ENCODE results near the gene BMPER.

The BMPER gene

DNA sequence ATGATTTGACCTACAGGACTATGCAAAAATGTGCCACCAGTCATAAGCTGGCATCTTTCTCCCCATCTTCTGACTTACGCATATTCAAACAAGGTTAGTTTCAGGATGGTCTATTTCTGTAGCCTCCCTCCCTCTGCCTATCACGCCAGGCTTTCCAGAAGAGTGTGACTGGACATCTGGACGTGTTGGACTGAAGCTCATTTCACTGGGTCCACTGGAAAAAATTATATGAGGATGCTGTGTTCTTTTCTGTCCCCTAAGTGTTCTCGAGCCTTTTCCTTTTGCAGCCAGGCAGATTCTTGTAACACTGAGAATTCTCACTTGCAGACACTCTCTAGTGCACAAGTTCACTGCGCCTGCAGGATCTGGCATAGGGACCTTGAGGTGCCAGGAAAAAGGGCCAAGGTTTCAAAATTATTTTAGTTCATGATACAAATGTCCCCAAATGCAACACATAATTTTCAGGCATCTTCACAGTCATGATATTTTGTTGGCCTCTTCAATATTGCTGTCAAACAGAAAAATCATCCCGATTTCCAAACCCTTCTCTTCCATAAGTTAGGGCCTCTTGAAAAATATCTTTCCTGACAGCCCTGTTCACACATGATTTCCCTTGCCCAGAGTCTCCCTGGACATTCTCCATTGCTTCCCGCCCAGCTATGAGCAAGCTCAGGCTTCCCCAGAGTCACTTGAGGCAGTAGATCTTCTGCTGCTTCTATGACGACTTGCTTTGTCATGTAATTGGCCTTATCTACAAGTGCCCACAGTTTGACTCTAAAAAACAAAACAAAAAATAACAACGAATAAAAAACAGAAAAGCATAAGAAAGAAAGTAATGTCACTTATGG, 170.4 kb downstream of the BMPER start:
- DNase-seq = no peak
- in situ Hi-C loops (cut with MboI; ENCODE audit: low pct_unique_long_range_greater_than_20kb, low sequenced_read_pairs) = no loop called here

DNA sequence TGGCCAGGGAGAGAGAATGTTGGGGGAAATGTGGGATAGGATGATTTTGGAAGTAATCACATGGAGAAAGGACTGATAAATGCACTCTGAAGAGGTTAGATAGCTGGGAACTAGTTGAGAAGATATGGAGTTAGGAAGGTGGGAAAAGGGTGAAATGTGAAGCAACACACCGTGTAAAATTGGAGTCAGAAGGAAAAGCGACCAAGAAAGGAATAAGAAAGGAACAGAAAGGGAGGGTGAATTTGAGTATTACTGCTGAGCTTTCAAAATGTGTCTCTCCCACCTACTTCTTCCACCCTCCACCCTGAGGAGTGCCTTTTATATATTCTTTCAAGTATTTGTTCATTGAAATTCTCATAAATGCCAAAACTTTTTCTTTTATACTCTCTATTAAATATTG, 171.8 kb downstream of the BMPER start:
- in situ Hi-C loops (cut with MboI; ENCODE audit: low pct_unique_long_range_greater_than_20kb, low sequenced_read_pairs) = no loop called here
- DNase-seq = no peak

DNA sequence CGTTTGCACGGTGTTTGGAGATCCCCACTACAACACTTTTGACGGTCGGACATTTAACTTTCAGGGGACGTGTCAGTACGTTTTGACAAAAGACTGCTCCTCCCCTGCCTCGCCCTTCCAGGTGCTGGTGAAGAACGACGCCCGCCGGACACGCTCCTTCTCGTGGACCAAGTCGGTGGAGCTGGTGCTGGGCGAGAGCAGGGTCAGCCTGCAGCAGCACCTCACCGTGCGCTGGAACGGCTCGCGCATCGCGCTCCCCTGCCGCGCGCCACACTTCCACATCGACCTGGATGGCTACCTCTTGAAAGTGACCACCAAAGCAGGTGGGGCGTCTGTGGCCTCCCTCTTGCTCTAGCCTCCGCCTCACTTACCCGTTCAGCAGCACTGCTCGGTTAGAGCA, 173.5 kb downstream of the BMPER start:
- DNase-seq = no peak
- in situ Hi-C loops (cut with MboI; ENCODE audit: low pct_unique_long_range_greater_than_20kb, low sequenced_read_pairs) = no loop called here

DNA sequence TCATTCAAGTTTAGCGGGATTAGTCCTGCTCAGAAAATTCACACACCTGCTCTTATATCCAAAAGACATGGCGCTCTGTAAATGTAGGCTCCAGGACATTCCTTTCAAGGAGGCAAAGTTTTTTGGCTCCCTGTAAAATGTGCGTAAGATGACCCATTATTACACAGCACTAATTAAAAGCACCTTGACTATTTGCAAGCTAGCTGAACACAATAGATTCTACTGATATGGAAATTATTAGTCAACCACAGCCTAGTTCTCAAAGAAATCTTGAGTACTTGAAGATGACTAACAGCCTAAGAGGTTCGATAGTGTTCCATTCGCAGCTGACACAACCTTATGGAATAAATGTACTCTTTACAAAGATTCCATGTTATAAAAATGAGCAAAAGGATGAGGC, 175.2 kb downstream of the BMPER start:
- in situ Hi-C loops (cut with MboI; ENCODE audit: low pct_unique_long_range_greater_than_20kb, low sequenced_read_pairs) = no loop called here
- no peak for DNase-seq

DNA sequence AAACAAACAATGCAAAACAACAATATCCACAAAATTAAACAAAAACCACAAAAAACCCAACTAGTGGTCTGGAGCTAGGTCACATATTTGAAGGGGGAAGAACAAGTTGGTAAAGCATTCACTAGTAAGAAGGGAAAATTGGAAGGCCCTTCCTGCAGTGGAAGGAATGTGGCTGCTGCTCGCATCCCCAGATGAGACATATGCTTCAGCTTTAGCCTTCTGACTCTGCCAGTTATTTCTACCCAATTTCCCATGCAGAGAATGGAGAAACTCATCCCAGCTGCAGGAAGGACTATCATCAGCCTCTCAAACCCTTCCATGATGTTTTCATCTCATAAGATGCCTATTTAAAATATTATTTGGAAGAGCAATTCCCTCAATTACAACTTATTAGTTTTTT, 176.6 kb downstream of the BMPER start:
- in situ Hi-C loops (cut with MboI; ENCODE audit: low pct_unique_long_range_greater_than_20kb, low sequenced_read_pairs) = no loop called here
- no peak for DNase-seq

DNA sequence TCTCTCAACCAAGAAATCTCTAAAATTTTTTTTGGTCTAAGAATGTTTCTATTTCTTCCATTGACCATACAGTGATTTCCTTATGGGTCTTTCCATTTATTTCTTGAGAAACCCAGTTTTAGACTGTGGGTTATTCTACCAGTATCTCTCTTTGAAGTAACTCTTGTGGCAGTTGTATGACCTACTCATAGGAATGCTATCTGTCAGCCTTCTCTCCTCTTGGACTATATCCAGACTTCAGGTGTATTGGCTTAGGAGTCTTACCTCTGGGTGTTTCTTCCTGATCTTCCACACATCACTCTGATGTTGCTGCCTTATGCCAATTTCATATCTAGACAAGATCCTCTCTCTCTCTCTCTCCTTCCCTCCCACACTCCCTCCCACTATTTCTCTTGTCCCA, 178.1 kb downstream of the BMPER start:
- DNase-seq = no peak
- in situ Hi-C loops (cut with MboI; ENCODE audit: low pct_unique_long_range_greater_than_20kb, low sequenced_read_pairs) = no loop called here

DNA sequence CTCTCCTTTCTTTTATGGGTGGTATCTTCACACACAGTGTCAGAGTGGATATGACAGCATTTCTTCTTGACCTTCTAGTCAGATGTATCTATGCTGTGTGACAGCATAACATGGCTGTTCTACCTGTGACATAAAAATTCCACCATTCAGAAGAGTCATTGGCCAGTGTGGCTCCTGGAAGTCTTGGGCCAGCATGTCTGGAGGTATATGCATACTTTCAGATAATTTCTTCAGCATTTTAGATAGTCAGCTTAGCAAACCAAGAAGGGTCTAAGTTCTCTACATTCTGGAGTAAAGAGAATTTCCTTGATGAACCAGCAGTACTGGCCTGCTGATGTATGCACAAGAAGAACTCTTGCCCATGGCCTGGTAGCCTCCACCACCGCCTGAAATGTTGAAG, 179.3 kb downstream of the BMPER start:
- in situ Hi-C loops (cut with MboI; ENCODE audit: low pct_unique_long_range_greater_than_20kb, low sequenced_read_pairs) = no loop called here
- no peak for DNase-seq

DNA sequence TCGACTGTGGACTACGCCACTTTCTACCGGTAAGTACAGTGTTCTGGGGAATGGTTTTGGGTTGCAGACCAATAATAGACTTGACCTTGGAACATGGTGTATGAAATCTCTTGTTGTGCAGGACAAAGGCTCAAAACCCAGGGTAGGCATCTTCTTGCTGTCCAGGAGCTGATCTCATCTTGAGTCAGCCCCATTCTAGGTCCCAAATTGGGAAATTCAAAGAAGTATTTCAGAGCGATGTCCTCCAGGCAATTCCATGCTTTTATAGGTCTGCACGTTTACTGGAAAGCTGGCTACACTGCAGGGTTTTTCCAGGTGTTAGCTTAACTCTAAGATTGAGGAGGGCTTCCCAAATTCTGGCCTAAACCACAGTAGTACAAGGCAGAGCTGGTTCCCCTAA, 180.7 kb downstream of the BMPER start:
- no peak for DNase-seq
- in situ Hi-C loops (cut with MboI; ENCODE audit: low pct_unique_long_range_greater_than_20kb, low sequenced_read_pairs) = no loop called here

DNA sequence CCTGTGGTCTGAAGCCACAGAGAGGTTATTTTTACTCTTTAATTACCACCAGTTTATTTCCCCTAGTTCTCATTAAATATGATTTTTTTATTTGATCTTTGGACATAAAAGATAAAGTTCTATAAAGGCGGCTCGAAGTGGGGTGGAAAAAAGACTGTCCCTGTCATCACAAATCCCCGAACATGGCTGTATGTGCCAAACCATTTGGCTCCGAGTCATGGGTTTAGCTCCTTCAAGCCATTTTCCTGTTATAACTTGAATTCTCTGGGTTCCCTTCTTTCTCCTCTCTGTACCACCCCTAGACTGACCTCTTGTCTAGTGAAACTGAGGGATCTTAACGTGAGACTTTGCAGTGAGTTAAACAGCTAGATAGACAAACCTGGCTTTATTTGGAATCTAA, 181.6 kb downstream of the BMPER start:
- in situ Hi-C loops (cut with MboI; ENCODE audit: low pct_unique_long_range_greater_than_20kb, low sequenced_read_pairs) = no loop called here
- no peak for DNase-seq

DNA sequence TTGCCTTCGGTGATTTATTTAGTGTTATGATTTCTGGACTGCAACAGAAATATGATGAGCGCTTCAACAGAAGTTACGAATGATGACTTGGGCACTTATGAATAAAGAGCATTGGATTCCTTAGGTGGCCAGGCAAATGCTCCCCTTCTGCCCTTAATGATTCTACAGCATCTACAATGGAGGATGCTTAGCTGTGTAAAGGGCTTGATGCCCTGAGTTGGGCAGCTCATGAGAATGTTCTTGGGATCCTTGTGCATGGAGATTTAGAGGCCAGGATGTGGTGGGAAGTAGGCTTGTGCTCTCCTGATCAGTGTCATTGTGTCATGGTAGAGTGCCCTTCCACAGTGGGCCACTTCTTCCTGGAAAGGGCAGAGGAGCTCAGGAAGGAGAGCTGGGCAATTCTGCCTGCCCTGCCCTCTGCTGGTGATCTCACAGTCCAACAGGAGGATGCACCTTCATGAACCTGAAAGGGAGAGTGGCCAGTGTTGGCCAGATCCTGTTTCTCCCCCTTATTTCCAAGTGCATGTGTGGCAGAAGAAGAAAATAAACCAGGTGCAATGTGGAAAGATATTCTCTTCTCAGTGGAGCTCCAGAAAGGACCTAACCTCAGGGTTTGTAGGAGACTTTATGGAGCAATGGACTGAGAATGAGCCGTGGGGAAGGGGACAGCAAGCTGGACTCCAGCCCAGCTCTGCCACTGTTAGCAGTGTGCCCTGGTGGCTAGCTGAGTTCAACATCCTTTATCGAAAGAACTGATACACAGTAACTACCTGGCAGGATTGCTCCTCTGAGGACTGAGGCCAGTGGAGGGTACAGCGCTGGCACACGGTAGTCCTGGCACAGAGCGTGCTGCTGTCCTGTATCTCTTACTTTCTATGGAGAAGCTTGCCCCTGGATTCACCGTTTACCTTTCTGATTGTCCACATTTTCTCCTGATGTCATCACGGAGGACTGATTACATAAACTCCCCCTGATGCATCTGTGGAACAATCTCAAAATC, 182.9 kb downstream of the BMPER start:
- peak; percentile 19 for DNase-seq
- in situ Hi-C loops (cut with MboI; ENCODE audit: low pct_unique_long_range_greater_than_20kb, low sequenced_read_pairs) = no loop called here

DNA sequence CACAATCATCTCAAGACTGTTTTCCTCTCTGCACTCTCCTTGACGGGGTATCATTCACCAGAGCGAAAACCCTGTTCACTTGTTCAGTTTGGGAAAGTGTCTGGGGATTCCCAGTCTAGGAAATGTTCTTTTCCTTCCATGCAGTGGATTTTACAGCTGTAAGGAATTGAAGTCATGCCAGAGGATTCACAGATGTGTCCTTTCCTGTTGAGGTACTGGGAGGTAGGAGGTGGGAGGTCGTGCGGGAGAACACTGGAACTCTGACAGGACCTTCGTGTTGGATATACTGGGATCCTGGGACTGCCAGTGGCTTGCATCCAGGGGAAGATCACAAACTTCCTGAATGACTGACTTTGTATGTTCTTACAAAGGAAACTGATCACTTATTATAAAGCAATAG, 185.5 kb downstream of the BMPER start:
- in situ Hi-C loops (cut with MboI; ENCODE audit: low pct_unique_long_range_greater_than_20kb, low sequenced_read_pairs) = no loop called here
- no peak for DNase-seq

DNA sequence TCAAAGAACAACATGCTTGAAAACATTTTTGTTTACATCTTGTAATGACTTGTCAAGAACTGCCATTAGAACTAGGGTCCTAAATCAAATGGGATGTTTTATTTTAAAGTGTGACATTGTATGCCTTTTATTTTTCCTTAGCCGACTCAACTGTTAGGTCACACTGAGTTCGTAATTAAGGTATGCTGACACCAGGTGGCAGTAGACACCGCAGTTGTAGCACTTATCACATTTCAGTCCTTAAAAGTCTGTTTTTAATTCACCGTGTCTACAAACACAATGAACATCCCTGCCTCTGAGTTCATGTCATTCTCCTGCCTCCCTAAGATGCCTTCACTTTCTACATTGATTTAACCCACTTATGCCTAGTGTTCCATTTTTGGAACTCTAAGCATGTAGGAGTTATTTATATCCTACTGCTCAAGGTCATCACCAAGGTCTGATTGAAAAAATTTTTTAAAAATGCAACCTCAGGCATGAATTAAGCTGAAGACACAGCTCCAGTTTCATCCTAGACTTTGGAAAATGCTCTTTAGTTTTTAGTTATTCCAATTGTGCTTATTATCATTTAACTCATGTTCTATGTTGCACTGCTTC, 186.1 kb downstream of the BMPER start:
- in situ Hi-C loops (cut with MboI; ENCODE audit: low pct_unique_long_range_greater_than_20kb, low sequenced_read_pairs) = no loop called here
- DNase-seq = peak; percentile 47

DNA sequence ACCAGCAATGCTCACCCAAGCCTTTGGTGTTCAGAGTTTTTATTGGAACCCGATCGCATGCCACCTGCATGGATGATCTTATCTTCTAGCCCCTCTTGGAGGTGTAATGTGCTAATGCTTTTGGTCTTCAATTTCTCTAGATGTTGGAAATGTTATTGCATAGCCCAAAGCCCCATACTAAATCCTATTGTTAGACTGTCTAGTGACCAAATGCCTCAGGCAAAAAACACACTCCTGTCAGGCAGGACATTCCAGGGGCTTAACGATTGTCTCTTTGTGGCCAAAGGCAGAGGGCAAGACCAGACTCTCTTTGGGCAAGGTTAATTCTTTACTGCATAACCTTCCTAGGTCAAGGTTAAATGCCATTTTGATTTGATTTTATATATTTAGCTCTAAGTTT, 187.9 kb downstream of the BMPER start:
- no peak for DNase-seq
- in situ Hi-C loops (cut with MboI; ENCODE audit: low pct_unique_long_range_greater_than_20kb, low sequenced_read_pairs) = no loop called here

DNA sequence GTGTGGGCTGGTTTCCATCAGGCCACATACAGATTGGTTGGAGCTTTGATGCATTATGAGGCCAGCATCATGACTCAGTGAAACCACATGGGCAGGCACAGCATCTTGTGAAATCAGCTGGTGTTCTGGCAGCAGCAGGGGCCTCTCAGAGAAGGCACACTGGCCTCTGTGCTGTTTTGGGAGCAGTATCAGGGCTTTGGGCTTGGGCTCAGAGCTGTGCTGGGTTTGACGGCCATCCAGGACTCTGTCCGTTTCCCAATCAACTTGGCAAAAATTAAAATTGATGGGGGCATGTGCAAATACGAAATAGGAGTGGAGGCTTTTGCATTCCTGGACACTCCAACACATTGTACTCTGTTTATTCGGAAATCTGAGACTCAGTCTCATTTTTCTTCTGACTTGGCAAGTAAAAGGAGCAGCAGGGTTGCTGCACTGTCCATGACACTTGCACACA, 190.9 kb downstream of the BMPER start:
- DNase-seq = no peak
- in situ Hi-C loops (cut with MboI; ENCODE audit: low pct_unique_long_range_greater_than_20kb, low sequenced_read_pairs) = no loop called here

DNA sequence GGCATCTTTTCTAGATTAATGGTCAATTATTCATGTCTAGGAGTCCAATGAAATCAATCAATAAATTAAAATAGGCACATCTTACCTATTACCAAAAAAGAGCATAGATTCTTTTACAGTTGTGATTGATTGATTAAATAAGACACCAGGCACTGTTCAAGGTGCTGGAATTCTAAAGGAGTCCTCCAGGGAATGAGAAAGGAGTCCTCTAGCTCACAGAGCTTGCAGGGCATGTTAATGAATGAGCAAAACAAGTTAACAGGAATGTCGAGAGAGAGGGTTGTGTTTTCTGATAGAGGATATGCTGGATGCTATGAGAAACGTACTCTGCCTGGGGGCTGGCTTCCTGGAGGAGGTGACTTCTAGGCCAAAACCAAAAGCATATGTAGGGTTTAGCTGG, 191.4 kb downstream of the BMPER start:
- in situ Hi-C loops (cut with MboI; ENCODE audit: low pct_unique_long_range_greater_than_20kb, low sequenced_read_pairs) = no loop called here
- no peak for DNase-seq

DNA sequence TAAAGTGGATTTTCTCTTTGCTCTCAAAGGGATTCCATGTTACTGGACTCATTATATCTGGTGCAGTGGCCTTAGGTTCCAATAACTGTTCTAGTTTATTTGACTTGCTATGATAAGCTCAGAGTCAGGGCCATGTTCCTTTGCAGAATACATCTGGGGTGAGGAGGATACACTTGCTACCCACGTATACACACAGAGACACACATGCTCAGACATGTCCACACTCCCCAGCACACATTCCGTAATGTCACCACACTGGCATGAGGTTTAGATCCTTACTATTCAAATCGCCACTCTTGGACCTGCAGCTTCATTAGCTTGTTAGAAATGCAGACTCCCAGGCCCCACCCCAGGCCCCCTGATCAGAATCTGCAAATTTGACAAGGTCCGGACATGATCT, 195.3 kb downstream of the BMPER start:
- DNase-seq = no peak
- in situ Hi-C loops (cut with MboI; ENCODE audit: low pct_unique_long_range_greater_than_20kb, low sequenced_read_pairs) = no loop called here

DNA sequence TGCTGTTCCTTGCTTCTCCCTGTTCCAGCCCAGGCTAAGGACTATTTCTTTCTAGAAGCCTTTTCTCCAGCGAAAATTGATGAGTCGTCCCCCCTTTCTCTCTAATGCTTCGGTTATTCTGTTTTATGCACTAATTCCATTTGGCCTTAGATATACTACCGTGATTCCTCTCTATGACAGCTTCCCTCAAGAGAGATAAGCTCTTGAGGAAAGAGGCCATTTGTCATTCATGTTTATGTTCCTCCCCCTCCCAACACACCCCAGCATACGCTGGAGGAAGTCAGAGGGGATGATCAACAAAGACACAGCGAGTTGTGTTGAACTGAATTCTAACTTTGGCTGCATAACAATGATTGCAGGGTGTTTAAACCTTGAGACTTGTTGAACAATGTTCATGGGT, 198.8 kb downstream of the BMPER start:
- in situ Hi-C loops (cut with MboI; ENCODE audit: low pct_unique_long_range_greater_than_20kb, low sequenced_read_pairs) = no loop called here

DNA sequence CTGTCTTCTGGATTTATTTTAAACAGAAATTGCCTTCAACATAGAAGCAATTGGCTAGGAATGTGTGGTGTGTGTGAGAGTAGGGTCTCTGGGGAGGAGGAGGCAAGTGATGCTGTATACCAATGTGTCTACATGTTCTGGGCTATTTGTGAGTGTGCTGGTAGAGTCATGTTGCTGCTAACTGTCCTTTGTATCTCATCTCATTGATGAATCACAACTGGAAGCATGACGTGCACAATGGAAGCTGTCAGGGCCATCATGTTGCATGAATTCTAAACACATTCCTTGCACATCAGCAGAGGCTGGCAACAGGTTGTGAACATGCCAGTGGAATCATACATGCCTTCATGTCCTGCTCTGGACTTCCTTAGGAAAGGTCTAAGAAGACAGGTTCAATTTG, 199.7 kb downstream of the BMPER start:
- in situ Hi-C loops (cut with MboI; ENCODE audit: low pct_unique_long_range_greater_than_20kb, low sequenced_read_pairs) = no loop called here
- DNase-seq = no peak

More for the DNA sequence above, 198.8 kb downstream of the BMPER start:
- DNase-seq = no peak

DNA sequence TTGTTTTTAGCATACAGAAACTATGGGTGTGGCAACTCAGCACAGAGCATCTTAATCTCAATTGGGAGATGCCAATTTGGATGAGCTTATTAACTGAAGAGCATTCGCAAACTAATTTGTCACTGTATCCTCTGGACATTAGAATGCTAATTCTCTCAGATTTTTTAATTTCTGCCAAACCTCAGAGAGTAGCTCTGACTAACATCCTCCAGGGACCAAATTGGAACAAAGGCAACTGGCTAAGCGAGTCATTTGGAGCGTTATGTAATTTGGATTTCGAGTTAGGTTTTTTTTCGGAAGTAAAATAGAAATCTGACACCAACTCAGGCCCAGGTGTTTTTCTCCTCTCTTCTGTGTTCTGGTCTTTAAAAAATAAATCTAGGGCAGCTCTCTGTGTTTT, 201.9 kb downstream of the BMPER start:
- in situ Hi-C loops (cut with MboI; ENCODE audit: low pct_unique_long_range_greater_than_20kb, low sequenced_read_pairs) = no loop called here

DNA sequence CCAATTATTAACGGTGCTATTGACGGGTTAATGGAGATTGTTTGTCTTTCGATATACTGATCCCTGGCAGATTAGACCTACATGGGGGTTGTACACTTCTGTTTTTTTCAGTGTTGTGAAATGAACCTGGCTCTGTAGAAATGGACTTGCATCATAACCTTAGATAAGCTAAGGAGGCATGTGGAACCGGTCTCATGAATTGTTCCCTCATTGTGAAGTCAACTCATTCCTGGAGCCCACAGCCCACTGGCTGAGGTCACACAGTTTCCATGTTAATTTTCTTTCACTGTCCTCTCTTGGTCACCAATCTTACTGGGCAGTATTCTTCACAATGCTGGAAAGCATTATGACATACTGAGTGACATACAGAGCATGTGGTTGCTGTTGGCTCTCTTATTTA, 202.8 kb downstream of the BMPER start:
- in situ Hi-C loops (cut with MboI; ENCODE audit: low pct_unique_long_range_greater_than_20kb, low sequenced_read_pairs) = no loop called here
- no peak for DNase-seq

More for the DNA sequence above, 201.9 kb downstream of the BMPER start:
- no peak for DNase-seq
